Tongue (tissue), 2 donors: ENCODE results near the gene JAZF1. TPM values are rescaled to one million over a fixed set of nuclear protein-coding genes. Genes with fewer than 3 reads are reported as not detected.

Source experiments
- DNase-seq: peaks from one replicate; pipeline ENCODE4 v3.0.0-alpha.2; 2015
- total RNA-seq: library from RNA; depleted of rRNA; stranded (reverse); fragments of >200 nt; gene quantifications from one replicate; pipeline ENCODE4 v1.2.3, GENCODE V29; 2014

JAZF1 gene
- total RNA-seq, 1 donor from 2014 or later = 30.4 TPM

DNA sequence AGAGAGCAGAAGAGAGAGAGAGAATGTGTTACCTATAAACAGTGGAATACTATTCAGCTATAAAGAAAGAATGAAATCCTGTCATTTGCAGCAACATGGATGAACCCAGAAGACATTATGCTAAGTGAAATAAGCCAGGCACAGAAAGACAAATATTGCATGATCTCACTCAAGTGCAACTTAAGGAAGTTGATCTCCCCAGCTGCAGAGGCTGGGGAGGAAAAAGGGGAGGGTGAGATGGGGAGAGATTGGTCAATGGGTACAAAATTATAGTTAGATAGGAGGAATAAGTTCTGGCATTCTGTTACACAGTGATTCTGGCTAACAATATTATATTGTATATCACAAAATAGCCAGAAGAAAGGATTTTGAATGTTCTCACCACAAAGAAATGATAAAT, 11.2 kb upstream of the JAZF1 start:
- no peak for DNase-seq

DNA sequence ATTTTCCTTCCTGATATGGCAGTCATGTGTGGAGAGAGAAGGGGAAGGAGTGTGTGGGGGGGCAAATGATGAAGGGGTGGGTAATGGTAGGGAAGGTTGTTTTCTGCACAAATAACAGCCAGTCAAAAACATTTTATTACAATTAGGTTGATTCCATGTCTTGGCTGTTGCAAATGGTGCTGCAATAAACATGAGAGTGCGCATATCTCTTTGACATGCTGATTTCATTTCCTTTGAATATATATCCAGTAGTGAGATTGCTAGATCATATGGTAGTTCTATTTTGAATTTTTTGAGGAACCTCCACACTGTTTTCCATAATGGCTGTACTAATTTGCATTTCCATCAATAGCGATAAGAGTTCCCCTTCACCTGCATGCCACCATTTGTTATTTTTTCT, 10.6 kb upstream of the JAZF1 start:
- no peak for DNase-seq

DNA sequence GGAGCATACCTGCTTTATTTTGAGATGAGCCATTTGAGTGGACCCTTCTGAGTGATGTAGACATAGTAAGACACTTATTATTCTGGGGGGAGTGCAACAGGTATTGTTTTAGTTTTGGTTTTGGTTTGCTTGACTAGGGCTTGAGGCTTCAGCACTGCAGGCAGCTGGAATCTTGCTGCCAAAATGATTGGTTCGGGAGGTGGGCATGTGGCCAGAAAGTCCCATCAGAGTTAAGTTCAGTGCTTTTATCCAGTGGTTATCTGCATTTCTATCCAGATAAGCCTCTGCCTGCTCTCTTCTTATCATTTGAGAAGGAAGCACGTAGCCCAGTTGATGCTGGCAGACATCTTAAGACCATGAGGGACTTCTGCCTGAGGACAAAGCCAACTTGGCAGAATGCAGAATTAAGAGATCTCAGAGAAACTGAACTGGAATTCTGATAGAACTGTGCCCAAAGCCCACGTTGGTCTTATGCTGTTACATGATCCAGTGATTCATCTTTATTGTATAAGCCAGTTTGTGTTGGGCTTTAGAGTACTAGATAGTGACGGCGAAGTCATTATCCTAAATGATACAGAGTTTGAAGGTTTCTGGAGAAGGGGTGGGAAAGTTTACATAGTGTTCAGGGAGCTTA, 9.6 kb upstream of the JAZF1 start:
- DNase-seq = no peak

DNA sequence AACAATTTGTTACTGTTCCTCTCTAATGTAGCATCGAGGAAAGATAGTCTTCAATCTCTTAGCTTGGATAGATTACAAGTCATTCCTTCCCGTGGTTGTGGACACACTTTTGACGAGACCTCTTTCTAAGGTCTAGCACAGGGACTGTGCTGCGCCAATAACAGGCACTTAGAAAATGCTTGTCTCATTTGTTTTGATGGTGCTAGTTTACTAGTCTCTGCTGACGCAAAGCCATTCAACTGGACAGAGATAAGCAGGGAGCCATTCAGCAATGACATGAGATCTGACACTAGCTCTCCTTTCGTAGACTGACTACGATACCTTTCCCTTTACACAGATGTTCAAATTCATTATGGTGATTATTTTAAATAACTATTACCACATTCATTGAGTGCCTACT, 6.4 kb upstream of the JAZF1 start:
- no peak for DNase-seq

DNA sequence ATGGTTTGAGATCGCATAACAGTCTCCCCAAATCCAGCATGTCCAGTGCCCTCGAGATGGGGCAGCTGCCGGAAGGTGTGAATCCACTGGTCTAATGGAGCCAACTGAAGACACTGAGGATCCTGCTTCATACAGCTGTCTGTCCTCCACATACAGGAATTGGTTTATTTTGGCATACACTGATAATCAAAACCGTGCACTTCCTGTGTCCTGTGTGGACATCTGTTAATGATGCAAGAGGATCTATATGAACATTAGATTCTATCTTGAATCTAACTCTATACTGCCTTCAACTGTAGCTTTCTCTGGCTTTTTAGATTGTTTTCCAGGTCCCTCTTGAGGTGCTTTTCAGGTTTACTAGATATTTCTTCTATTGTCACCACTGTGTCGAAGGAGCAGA, 3.0 kb upstream of the JAZF1 start:
- peak; percentile 23 for DNase-seq

GRCh38 chr7:28182071-28182471, 1.5 kb upstream of the JAZF1 start:
- DNase-seq = peak; percentile 83

DNA sequence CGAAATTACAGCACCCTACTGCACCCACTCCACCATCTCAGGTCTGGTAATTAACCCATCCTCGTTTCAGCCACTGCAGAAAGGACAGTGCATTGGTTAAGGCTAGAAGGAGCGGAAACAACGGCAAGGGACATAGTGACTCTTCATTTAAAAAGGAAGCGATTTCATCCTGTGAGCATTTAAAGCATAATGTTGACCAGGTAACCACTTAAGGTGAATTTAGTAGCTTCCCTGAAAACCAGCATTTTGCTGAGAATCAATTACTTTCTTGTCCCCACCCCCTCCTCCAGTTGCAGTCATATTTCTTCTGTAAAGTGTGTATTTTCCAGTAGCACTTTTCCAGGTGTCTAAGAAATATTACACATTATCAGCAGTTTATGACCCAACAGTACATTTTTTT, 821 bp upstream of the JAZF1 start:
- no peak for DNase-seq

GRCh38 chr7:28180031-28180363, 598 bp downstream of the JAZF1 start:
- DNase-seq = no peak

DNA sequence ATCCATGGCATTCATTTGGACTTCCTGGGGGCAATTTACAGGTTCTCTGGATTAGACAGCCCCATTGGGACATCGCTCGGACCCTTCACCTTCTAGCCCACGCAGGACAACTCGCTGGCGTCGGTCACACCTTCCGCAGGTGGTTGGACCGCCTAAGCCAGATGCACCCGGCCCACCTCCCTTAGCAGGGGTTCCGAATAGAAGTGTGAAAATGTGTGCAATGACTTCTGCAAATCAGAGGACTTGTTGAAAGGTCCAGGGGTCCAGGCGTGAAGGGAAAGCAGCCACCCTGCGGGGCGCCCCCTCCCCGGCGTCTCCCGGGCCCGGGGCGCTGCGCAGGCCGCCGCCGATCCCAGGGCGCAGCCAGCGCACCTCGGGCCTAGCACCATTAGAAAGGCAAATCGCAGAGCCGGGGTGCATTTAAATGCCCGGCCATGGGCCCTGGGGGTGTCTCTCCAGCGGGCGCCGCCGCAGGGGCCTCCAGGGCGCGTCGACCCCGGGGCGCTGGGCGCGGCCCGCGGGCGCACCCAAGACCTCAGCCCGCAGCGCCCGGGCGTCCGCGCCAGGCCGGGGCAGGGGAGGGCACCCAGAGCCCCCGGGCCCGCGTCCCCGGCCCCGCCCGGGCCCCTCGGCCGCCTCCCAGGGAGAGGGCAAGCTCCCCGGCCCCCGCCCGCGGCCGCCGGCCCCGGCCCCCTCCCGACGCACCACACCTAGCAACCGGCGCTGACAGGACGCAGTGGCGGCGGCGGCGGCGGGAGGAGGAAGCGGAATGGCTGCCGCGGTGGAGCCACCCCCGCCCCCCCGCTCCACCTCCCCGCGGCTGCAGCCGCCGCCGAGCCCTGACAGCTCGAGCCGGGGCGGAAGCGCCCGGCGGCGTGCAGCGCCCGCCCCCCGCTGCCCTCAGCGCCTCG, 1.2 kb downstream of the JAZF1 start:
- DNase-seq = peak; percentile 82

- DNase-seq = no peak
Observed at GRCh38 chr7:28178599-28178998, 2.0 kb downstream of the JAZF1 start.

- DNase-seq = no peak
Observed at GRCh38 chr7:28177836-28178235, 2.8 kb downstream of the JAZF1 start.

GRCh38 chr7:28176645-28177044, 4.0 kb downstream of the JAZF1 start:
- no peak for DNase-seq

DNA sequence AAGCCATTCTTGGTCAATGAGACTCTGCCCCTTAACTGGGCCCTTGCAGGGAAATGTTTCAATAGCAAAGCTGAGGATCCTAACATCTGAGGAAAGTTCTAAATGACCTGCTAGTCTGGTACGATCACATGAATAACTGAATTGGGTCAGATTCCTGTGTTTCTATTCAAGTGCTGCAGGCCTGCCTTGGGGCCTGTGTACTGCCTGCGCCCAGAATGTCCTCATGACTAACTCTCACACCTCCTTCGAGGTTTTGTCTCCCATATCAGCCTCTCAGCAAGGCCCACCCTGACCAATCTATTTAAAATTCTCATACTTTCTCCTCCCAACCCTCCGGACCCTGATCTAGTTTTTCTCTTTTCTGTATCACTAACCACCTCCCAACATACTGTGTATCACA, 4.4 kb downstream of the JAZF1 start:
- DNase-seq = no peak

GRCh38 chr7:28174901-28175661, 5.5 kb downstream of the JAZF1 start:
- DNase-seq = no peak

- no peak for DNase-seq
Observed at GRCh38 chr7:28174442-28174841, 6.2 kb downstream of the JAZF1 start.

DNA sequence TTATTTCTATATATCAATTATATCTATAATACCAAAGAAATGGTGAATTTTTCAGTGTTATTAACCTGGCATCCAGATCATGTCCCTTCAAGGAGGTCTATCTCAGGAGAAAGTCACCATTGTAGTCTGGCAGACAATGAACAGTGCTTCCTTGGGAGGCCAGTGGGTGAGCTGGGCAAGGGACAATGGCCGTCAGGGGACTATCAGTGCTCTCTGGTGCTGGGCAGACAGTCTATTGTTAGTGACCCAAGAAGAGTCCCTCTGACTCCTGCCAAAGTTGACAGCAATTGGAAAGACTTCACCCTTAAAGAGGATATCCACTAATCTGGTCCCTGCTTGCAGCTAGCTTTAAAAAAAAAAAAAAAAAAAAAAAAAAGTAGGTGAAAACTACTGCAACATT, 7.1 kb downstream of the JAZF1 start:
- DNase-seq = no peak

- no peak for DNase-seq
Observed at GRCh38 chr7:28172958-28173357, 7.6 kb downstream of the JAZF1 start.

- no peak for DNase-seq
Observed at GRCh38 chr7:28170701-28171100, 9.9 kb downstream of the JAZF1 start.

GRCh38 chr7:28169230-28169629, 11.4 kb downstream of the JAZF1 start:
- no peak for DNase-seq

- DNase-seq = no peak
Observed at GRCh38 chr7:28168393-28169158, 12.0 kb downstream of the JAZF1 start.

DNA sequence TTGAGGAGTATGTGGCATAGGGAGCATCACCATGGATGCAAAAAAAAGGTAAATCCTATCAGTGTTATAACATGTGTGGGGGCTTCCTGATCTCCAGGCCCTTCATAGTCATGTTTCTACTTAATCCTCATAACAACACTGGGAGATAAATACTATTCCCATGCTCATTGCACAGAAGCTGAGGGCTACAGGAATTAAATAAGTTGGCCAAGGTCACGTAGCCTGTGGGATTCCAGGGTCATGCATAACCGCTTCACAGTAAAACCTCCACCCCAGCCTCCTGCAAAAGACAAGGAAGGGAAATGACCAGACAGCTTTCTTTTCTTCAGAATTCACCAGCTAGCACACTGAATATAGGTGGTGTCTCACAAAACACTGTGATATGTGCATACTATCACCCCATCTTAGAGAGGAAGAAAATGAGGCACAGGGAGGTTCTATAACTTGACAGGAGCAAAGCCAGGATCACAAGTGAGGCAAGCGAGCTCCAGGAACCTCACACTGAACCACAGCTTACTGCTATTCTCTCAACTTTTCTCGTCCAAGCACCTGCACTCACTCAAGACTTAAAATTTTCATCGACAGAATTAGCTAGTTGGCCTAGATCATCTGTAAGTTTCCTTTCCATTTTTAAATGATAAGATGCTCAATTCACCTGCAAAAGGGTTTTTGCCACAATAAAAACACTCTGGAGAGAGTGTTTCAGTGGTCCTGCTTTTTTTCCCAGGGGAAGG, 13.4 kb downstream of the JAZF1 start:
- DNase-seq = no peak
